CD4-positive, alpha-beta T cell treated with Interferon gamma for 1 hour (primary cell): ENCODE data around the gene JDP2.

Source experiments
- DNase-seq: peaks from one replicate; pipeline ENCODE4 v3.0.0-alpha.2; 2020

Gene JDP2

GRCh38 chr14:75411214-75411540, 16.6 kb upstream of the JDP2 start:
- no peak for DNase-seq

- DNase-seq, result no peak
Observed at GRCh38 chr14:75413013-75413412, 14.8 kb upstream of the JDP2 start.

GRCh38 chr14:75417674-75418073, 10.1 kb upstream of the JDP2 start:
- DNase-seq, result no peak

DNA sequence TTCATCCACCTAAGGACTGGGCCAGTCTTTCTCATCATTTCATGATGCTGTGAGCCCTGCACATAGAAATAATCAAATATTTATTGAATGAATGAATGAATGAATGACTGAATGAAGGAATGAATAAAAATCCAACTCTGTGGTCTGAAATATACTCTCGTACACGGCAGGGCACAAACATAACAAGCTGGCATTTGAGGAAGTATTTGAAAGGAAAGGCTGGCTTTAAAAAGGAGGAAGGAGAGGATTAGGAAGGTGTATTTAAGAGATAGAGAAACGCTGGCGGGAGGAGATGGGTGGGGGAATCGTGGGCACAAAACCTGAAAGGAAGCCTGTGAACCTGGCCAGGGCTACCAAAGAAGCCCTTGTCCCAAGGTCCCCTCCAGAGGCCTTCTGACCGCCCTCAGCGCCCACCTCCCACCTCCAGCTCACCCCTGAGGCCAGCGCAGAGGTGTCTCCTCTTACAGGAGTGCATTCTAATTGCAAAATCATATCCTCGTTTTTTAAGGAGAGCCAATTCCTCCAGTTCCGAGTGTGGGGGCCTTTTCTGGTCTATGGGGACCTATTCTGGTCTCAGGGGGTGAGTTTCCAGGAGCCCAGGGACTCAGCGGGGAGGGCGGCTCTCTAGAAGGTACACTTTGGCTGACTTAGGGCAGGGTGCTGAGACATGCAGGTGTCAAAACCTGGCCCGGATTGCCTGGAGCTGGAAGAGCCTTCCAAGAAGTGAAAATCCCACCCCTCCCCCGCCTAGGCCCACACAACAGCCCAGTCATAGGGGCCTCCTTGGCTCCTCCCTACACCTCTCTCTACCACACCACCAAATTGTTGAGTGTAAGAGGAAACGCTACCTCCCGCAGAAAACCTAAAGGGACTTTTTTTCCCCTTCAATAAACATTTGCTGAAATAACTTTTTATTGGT, 8.7 kb upstream of the JDP2 start:
- DNase-seq, result peak; percentile 27

DNA sequence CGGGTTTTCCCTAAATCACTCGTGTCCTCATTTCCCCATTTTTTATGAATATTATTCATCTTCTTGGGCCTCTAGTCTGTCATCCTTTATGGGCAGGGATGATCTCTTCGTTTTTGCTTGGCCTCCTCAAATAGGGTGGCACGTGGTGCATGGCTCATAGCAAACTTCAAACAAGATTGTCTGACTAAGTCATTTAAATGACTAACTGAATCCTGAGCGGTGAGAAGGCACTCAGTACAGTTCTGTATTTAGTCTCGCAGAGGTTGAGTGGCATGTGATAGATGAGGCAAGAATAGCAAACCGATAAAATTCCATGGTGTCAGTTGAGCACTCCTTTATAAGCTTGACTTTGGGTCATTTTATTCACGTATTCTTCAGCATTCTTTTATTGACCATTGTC, 5.7 kb upstream of the JDP2 start:
- DNase-seq, result no peak

DNA sequence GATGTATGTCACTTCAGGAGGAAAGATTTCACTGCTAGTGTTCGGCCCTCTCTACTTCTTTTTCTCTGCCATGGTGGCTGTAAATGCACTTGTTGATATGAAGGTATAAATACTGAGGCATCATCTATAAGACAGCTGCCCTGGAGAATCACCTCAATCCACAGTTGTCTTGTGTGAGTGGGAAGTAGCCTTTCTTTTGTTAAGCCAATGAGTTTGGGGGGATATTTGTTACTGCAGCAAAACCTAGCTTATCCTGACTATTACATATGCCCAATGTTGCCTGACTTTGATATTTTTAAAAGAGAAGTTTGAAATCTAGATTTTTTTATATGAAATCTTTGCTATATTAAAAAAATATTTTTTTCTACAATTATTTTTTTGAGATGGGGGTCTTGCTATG, 3.3 kb upstream of the JDP2 start:
- no peak for DNase-seq

DNA sequence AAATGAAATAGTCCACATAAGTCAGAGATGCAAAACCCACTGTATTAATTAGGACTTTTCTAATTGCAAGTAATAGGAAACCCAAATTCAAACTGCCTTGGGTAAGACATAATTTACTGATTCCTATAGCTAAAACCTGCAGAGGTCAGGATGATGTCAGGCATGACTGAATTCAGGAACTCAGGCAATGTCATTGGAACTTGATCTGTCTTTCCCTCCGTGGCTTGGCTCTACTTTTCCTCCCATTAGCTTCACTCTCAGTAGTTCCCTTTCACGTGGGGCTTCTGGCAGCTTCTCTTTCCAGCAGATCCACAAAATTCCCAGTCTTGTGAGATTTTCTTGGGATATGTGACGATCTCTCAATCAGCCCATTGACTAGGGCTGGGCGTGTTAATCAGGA, 2.4 kb upstream of the JDP2 start:
- no peak for DNase-seq

DNA sequence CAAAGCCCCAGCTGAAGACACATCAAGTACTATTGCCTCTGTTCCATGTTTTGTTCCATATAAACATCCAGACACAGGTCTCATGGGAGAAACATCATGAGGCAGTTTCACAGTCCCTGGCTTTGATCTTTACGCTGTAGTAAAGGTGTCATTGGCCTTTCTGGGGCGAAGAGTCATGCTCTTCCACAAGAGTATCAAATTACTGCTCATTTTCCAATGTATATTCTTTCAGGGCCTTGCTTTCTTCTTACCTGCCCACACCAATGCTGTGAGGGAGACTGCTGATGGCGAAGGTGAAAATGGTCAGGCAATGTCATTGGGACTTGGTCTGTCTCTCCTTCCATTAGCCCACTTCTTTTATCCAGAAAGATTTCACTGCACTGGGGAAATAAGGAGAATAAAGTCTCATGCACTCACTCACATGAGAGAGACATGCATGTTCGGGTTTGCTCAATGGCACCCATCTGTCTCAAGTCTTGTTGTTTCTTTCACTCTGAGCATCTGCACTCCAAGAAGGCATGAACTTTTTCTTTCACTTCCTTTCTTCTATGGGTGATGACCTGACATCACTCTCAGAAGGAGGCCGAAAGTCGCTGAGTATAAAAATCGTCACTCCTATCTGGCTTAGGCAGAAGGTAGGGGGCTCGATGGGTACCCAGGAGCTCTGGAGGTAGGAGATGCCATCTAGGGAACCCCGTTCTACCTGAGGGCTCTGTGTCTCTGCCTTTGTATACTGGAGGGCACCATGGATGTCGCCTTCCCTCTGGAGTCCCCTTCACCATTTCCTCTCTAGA, 1.3 kb upstream of the JDP2 start:
- no peak for DNase-seq

GRCh38 chr14:75427126-75427481, 718 bp upstream of the JDP2 start:
- no peak for DNase-seq

GRCh38 chr14:75428230-75429104, 645 bp downstream of the JDP2 start:
- no peak for DNase-seq

- no peak for DNase-seq
Observed at GRCh38 chr14:75429562-75429961, 1.7 kb downstream of the JDP2 start.

DNA sequence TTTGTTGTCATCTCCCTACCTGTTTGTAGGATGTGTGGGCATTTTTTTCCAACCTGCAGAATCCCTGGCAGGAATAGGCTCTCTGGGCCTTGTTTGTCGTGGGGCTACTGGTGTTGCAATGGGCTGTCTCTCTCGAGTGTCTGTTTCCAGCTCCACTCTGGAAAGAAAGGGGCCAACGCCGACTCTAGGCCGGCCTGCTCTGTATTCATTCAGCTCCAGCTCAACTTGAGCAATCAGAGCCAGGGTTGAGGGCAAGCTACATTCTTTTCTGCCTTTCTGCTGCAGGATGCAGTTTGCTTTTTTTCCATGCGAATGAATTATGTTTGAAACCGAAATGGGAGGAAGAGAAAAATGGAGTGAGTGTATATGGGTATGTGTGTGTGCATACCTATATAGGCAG, 2.3 kb downstream of the JDP2 start:
- DNase-seq, result no peak

- no peak for DNase-seq
Observed at GRCh38 chr14:75430526-75430925, 2.7 kb downstream of the JDP2 start.

DNA sequence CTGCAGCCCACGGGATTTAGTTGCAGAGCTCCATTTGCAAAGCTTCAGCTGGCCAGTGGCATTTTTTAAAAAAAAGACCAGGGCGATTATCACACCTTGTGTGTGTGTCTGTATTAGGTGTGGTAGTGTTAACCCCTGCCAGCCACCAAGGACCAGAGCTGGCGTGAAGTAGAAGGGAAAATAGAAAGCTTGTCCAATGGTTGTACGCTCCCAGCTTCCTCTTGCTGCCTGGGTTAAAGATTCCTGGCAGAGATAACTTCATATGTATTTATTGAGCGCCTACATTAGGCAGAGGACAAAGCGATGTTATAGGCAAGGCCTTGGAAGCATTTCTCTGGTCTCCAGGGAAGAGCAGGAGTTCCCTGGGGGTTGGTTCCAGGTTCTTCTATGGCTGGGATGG, 3.2 kb downstream of the JDP2 start:
- no peak for DNase-seq

- no peak for DNase-seq
Observed at GRCh38 chr14:75431827-75432226, 4.0 kb downstream of the JDP2 start.

DNA sequence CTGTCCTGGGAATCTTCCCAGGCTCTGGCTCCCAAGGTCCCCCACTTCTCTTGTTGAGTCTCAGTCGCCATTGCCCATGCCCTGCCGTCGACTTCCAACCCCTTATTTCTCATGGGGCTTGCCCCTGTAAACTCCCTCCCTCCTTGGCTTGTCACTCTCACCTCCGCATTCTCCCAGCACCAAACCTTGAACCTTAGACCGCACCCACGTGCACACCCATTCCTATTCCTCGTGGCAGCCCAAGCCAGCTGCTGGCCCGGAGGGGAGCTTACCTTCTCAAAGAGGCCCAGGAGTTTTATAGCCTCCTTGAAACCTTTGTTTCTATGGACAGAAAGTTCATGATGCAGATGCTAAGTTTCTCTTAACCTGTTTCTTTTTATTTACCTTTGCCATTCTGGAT, 4.6 kb downstream of the JDP2 start:
- DNase-seq, result no peak

DNA sequence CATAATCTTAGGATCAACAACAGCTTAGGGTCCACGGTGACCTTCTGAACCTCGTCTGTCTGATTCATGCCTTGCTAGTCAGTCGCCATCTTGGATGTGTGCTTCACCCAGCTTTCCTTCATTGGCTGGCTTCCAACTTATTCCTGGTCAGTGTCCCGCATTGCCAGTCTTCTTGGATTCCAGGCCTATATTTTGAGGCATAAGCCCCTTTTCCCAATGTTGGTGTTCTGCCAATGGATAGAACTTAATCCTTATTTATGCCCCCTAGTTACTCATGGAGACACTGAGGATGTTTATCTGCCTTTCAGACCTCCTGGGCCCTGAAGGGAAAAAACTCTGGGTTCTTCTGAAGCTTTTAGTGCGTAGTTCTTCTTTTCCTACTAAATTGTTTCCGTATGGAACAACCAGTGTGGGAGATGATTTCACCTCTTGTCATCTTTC, 5.8 kb downstream of the JDP2 start:
- no peak for DNase-seq

DNA sequence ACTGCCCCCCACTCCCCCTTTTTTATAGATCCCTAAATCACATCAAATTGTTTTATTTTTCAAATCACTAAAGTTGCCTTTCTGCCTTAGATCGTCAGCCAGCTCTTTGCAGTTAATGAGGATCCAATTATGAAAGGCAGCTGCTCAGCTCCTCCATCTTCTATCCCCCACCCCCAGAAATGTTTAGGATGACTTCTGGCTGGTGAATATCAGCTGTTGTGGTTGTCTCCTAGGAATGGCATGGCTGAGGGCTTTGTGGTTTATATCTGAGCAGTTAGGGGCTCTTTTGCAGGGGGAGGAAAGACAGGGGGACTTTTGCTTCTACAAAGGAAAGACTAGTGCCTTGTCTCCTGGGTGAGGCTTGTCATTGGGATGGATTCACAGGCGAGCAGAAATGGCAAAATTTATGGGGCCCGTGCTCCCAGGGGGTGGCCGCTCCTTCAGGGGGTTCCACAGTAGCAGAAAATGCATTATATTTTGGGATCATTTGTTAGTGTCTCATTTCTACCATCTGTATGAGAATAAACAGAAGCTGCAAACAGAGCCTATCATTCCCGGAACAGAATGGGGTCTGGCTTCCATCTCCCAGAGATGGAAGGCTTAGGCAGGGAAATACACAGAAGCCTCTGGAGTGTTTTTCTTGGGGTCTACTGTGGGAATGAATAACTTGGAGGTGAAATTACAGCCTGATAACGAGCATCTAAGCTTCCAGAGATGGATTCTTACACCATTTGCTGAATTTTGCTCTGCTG, 6.5 kb downstream of the JDP2 start:
- no peak for DNase-seq

GRCh38 chr14:75434890-75435248, 7.0 kb downstream of the JDP2 start:
- DNase-seq, result no peak

DNA sequence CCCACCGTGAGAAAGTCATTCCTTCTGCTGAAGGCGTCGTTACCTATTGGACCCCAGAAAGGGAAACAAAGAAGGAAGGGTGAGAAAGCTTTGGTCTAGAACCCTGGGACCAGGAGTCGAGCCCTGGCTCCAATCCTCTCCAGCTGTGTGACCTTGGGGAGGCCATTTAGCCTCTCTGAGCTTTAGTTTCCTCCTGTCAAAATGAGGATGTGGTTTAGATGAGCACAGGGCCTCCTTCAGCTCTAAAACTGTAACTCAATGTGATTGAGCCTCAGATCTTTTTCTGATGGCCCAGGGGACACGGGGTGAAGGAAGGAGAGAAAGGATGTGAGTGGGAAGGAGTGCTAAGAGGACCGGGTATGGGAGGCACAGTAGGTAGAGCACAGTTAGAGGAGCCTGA, 7.7 kb downstream of the JDP2 start:
- DNase-seq, result no peak

DNA sequence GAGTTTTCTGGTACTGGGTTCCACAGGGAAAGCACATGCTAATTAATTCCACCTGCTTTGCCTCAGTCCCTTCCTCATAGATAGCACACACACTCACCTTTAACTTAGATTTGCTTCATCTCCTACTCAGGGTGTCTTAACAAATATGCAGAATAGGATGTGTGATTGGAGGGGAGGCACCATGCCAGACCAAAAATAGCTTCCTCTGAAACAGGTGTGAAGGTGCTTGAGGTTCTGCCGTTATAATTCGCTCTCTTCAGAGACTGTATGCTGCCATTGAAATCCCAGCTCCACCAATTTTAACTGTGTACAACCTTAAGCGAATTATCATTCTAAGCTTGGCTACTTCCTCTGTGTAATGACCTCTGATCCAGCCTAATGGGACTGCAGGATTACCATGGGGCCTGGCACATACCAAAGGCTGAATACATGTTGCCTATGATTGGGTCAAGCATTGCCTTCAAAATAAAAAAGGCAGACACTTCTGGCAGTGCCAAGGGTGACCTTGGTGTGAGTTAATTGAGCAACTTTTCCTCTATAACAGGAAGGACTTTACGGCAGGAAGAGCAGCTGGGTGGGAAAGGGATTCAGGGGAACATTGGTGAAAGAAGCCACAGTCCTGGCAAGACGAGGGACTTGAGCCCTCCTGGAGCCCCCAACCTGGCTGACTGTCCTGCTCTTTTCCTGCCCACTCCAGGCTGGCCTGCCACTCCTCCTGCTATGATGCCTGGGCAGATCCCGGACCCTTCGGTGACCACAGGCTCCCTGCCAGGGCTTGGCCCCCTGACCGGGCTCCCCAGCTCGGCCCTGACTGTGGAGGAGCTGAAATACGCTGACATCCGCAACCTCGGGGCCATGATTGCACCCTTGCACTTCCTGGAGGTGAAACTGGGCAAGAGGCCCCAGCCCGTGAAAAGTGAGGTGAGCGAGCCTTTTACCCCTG, 9.7 kb downstream of the JDP2 start:
- no peak for DNase-seq
